ENCODE measurements around the gene FRS3.
A peak's percentile ranks its signal among the peaks of the same experiment; 100 is the strongest.
"Not testable (repeated sequence)": the region's sequence is repeated elsewhere in the genome, so short reads cannot be mapped to it uniquely, and the experiment has no call there.

FRS3 gene, protein sequence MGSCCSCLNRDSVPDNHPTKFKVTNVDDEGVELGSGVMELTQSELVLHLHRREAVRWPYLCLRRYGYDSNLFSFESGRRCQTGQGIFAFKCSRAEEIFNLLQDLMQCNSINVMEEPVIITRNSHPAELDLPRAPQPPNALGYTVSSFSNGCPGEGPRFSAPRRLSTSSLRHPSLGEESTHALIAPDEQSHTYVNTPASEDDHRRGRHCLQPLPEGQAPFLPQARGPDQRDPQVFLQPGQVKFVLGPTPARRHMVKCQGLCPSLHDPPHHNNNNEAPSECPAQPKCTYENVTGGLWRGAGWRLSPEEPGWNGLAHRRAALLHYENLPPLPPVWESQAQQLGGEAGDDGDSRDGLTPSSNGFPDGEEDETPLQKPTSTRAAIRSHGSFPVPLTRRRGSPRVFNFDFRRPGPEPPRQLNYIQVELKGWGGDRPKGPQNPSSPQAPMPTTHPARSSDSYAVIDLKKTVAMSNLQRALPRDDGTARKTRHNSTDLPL
- 3.2 to 4.8 (median 4.0) reads per million in 4 donors for total RNA-seq

DNA sequence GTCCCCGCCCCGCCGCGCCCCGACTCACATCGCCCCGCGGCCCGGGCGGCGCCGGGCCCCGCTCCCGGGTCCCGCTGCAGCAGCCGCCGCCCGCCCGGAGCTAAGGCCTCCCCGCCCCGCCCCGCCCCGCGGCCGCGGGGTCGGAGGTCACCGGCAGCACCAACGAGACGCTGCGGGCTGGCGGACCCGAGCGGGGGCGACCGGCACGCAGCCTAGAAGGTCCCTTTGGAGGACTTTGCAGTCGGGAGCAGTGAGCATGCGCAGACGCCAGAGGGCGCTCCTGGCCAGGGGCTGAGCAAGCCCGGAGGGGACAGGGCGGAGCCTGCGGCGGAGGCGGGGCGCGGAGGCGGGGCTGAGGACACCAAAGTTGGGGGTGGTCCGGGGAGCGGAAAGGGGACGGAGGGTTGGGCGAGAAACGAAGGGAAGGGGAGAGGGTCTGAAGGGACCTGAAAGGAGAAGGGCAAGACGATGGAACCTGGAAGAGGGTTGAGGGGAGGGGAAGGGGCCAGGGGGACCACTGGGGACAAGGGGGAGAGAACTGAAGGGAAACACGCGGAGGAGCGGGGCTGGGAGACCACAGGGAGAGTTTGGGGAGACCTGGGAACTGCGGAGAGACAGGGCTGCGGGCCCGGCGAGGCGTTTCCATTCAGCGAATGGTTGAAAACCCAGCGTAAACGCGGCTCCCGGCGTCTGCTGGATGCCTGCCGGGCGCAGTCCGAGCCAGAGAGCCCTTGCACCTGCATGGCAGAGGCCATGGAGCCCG, at the start of gene FRS3:
Gene FRS3, minus strand, starts transcription at position 113 of the 763 bp plus-strand sequence. CDS start 2,913 bp downstream, outside the sequence.
- DNase-seq = peak; percentile 96 to 99 (median 98)

- no peak for DNase-seq
Measured at GRCh38 chr6:41826343-41827022, 46.8 kb upstream of the FRS3 start.

DNA sequence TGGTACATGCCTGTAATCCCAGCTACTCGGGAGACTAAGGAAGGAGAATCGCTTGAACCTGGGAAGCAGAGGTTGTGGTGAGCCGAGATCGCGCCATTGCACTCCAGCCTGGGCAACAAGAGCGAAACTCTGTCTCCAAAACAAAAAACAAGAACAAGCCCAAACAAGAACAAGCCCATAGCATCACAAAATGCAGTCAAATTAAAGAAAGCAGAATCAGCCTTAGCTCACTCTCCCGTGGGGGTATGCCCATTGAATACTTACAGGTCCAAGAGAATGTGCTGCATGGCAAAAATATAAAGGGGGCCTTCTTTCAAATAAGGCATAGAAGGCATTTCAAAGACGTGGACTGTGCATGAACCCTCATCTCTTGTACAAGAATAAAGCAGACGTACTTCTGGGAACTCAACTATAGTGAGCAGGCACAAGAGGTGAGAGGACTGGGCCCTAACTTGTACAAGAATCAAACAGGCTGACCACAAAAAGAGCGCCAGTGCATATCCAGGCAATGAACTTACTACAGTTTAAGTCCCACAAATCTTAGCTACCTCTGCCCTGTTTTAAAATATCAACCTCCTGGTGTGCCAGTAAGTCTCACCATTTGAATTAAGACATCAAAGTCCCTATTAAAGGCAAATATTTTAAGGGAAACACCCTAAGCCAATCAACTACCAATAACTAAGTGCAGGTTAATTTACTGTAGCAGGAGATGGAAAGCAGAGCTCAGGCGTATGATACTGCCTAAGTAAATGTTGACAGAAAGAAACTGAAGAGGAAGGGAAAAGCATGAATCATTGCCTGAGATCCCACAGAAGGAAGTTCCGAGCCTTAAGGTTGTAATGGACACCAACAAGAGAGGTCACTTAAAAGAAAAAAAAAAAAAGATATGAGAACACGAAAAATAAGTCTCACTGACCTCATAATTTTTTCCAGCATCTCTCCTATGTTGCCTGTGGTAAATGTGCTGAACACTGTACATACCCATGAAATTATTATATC, 45.2 kb upstream of the FRS3 start:
- no peak for DNase-seq

- no peak for DNase-seq
Measured at GRCh38 chr6:41823178-41823577, 43.5 kb upstream of the FRS3 start.

DNA sequence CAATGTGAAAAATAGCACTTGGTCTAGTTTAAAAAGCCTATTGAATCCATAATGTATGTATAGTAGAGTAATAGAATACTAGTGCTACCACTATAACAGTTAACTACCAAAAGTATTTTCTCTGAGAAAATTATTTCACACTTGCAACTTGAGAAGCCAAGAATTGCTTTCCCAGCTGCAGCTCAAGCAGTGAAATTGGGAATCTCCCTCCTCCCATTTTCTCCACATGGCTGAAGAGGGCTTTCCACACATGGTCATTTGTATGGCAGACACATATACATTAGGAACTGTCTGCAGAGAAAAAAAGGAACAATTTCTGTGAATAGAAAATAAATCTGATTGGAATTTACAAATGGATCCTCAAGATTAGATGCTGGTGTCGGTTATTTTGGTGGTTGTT, 42.3 kb upstream of the FRS3 start:
- no peak for DNase-seq

DNA sequence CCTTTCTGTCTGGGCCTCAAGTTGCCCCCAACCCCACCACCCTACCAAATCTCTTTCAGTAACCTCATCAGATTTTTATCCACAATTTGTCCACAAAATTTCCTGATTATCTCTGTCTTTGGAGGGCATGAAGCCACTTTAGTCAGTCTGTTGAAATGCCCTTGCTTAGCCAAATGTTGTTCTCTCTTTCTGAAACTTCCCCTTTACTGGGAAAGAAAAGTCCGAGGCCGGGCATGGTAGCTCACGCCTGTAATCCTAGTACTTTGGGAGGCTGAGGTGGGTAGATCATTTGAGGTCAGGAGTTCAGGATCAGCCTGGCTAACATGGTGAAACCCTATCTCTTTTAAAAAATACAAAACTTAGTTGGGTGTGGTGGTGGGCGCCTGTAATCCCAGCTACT, 41.6 kb upstream of the FRS3 start:
- DNase-seq = no peak

GRCh38 chr6:41818271-41819054, 38.8 kb upstream of the FRS3 start:
- no peak for DNase-seq

DNA sequence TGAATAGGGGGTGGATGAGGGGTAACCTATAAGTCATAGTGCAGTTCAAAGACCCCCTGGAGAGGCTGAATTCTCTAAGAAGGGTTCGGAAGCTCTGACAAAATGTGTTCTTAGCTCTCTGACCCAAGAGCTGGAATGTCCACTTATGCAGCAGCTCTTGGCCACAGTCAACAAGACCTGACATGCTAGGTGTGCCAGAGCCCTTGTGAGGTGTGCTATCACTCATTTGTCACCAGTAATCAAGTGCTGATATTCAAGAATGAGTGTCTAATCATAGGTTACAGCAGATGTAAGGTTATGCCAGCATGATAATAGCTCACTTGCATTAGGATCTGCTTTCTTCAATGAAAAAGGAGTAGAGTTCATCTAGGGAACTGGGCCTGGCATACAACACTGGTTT, 35.9 kb upstream of the FRS3 start:
- no peak for DNase-seq

DNA sequence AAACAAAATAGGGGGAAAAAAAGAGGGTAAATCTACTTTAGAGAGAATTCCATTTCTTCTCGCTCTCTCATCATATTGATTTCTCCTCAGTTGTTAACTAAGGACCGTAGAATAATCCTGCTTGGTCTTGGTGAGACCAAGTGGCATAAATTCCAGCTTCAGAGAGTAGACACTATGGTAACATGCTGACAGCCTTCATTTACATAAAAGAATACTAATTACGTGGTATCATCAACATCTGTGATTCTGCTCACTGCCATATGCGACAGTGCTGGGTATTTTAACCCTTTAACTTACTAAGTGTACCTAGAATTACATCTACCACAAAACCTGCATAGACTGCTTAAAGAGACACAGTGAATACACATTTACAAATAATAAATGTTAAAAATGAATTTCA, 34.9 kb upstream of the FRS3 start:
- no peak for DNase-seq

- DNase-seq = no peak
Measured at GRCh38 chr6:41813956-41814355, 34.3 kb upstream of the FRS3 start.

- DNase-seq = no peak
Measured at GRCh38 chr6:41813469-41813868, 33.8 kb upstream of the FRS3 start.

GRCh38 chr6:41811946-41812345, 32.2 kb upstream of the FRS3 start:
- not testable (repeated sequence) for DNase-seq

DNA sequence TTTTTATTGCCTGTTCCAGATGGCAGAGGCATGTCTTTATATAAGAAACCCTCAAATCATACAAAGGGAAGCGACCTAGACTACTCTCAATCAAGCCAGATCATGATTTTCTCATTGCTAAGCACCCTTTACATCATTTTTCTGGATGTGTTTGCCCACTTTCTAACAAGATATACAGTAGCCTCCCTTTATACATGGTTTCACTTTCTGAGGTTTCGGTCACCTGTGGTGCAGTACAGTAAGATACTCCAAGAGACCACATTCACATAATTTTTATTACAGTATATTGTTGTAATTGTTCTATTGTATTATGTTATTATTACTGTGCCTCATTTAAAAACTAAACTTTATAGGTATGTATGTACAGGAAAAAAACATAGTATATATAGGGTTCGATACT, 31.4 kb upstream of the FRS3 start:
- no peak for DNase-seq

- DNase-seq = no peak
Measured at GRCh38 chr6:41805830-41806774, 26.4 kb upstream of the FRS3 start.

GRCh38 chr6:41801380-41801779, 21.7 kb upstream of the FRS3 start:
- DNase-seq = no peak

DNA sequence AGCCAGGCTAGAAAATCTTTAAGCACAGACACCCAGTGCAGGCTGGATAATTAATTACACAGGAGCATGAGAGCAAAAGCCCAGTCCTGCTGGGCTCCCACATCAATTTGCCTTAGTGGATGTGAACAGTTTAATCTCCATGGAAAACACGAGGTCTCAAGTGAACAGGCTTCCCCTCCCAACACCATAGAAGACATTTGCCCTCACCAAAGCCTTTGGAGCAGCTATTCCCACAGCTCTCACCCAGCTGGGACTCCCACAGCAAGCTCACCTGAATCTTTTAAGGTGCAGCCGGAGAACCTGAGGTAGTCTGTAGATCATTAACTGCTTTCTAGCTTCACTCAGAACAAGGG, 19.8 kb upstream of the FRS3 start:
- no peak for DNase-seq

- no peak for DNase-seq
Measured at GRCh38 chr6:41798901-41799558, 19.3 kb upstream of the FRS3 start.

DNA sequence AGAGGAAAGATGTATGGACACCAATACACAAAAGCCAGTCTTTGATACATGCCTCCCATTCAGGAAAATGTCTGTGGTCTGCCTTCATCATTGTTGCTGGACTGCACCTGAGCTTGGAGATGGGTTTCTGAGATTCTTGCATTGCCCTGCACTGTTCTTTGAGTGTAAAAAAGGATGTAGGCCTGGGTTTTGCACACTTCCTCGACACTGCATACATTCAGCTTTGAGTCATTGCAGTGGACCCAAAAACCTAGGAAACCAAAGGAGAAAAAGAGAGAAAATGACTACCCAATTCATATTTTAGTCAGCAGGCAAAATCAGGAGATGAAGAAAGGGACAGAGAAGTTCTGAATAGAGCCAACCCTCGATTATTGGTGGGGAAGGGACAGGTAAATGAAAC, 16.8 kb upstream of the FRS3 start:
- no peak for DNase-seq

DNA sequence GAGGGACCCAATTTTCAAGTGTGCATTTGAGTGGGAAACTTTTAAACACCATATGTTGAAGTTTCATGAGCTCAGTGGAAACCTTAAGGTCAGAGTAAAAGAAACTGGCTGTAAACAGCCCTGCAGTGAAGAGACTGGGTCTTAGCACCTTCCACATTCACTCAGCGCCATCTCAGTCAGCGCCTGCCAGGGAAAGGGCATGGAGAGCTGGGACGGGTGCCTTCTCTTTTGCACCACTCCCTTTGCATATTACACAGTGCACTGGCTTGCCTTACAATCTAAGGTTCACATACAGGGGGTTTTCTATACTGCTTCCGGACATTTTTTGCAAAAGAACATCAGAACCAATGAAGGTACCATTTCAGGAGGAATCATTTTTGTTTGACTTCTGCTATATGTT, 12.3 kb upstream of the FRS3 start:
- no peak for DNase-seq

GRCh38 chr6:41791305-41791704, 11.6 kb upstream of the FRS3 start:
- DNase-seq = no peak
